ENCODE results near the gene ADAMTS9. TPM values are rescaled to one million over a fixed set of nuclear protein-coding genes. Genes with fewer than 3 reads are reported as not detected.

ADAMTS9 gene
- polyA plus RNA-seq, 1 donor from 2014 or later = 0.32 TPM

DNA sequence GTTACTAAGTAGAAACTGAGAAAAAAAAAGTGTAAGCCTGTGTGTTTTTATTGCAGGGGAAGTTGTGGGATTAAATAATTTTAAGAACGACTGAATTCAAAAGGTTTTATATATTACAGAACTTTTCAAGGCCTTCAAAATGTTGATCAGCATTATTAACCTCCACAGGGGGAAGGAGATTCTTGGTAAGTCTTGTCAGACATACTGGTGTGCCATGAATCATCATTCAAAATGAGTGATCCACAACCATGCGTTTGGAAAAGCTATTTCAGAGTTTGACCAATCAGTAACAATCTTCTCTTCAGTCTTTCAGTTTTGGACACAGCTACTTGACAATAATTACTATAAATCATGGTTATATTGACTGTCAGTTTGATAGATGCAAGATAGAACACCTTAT lies 70.2 kb downstream of the ADAMTS9 start:
- Histone ChIP-seq H3K27me3 (ENCODE audit: insufficient read depth, low read depth, low read length) (no peaks in the 10 kb centered on the region), H3K27ac (ENCODE audit: low read length) (no peak overlapping the region), H3K9me3 (ENCODE audit: low read length) (no peaks in the 10 kb centered on the region), H3K79me2 (replicated peaks; ENCODE audit: insufficient read depth, low read length) (no peaks in the 10 kb centered on the region), H3K9ac (ENCODE audit: low read length) (no peak overlapping the region), H3K36me3 (ENCODE audit: insufficient read depth, low read length) (no peaks in the 10 kb centered on the region), H4K20me1 (ENCODE audit: insufficient read depth) (no peaks in the 10 kb centered on the region), H3K9me2 (ENCODE audit: insufficient read depth, low read length) (no peaks in the 10 kb centered on the region), H3K4me2 (ENCODE audit: low read length) (no peak overlapping the region), H2AFZ (ENCODE audit: low read depth, low read length) (no peak overlapping the region), H3K4me3 (ENCODE audit: low read length) (no peak overlapping the region), H3F3A (ENCODE audit: insufficient read depth, low read length, poor library complexity, severe bottlenecking) (no peaks in the 10 kb centered on the region)
- TF ChIP-seq MXI1 (conservative IDR thresholded peaks at IDR 0.05; ENCODE audit: poor library complexity, severe bottlenecking) = no peak
- TF ChIP-seq POLR2AphosphoS5 (IDR thresholded peaks at IDR 0.05) = no peak
- TF ChIP-seq, protein P1, sequence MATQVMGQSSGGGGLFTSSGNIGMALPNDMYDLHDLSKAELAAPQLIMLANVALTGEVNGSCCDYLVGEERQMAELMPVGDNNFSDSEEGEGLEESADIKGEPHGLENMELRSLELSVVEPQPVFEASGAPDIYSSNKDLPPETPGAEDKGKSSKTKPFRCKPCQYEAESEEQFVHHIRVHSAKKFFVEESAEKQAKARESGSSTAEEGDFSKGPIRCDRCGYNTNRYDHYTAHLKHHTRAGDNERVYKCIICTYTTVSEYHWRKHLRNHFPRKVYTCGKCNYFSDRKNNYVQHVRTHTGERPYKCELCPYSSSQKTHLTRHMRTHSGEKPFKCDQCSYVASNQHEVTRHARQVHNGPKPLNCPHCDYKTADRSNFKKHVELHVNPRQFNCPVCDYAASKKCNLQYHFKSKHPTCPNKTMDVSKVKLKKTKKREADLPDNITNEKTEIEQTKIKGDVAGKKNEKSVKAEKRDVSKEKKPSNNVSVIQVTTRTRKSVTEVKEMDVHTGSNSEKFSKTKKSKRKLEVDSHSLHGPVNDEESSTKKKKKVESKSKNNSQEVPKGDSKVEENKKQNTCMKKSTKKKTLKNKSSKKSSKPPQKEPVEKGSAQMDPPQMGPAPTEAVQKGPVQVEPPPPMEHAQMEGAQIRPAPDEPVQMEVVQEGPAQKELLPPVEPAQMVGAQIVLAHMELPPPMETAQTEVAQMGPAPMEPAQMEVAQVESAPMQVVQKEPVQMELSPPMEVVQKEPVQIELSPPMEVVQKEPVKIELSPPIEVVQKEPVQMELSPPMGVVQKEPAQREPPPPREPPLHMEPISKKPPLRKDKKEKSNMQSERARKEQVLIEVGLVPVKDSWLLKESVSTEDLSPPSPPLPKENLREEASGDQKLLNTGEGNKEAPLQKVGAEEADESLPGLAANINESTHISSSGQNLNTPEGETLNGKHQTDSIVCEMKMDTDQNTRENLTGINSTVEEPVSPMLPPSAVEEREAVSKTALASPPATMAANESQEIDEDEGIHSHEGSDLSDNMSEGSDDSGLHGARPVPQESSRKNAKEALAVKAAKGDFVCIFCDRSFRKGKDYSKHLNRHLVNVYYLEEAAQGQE (IDR thresholded peaks at IDR 0.05; ENCODE audit: borderline replicate concordance) = no peak
- TF ChIP-seq TAF1 (IDR thresholded peaks at IDR 0.05; ENCODE audit: low read depth) = no peak
- TF ChIP-seq RAD21 (conservative IDR thresholded peaks at IDR 0.05) = no peak
- no peak for TF ChIP-seq SMC3 (conservative IDR thresholded peaks at IDR 0.05; ENCODE audit: poor library complexity)
- TF ChIP-seq, protein P2, sequence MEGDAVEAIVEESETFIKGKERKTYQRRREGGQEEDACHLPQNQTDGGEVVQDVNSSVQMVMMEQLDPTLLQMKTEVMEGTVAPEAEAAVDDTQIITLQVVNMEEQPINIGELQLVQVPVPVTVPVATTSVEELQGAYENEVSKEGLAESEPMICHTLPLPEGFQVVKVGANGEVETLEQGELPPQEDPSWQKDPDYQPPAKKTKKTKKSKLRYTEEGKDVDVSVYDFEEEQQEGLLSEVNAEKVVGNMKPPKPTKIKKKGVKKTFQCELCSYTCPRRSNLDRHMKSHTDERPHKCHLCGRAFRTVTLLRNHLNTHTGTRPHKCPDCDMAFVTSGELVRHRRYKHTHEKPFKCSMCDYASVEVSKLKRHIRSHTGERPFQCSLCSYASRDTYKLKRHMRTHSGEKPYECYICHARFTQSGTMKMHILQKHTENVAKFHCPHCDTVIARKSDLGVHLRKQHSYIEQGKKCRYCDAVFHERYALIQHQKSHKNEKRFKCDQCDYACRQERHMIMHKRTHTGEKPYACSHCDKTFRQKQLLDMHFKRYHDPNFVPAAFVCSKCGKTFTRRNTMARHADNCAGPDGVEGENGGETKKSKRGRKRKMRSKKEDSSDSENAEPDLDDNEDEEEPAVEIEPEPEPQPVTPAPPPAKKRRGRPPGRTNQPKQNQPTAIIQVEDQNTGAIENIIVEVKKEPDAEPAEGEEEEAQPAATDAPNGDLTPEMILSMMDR (IDR thresholded peaks at IDR 0.05; ENCODE audit: poor library complexity, severe bottlenecking) = no peak
- TF ChIP-seq EP300 (conservative IDR thresholded peaks at IDR 0.05; ENCODE audit: poor library complexity, severe bottlenecking) = no peak

DNA sequence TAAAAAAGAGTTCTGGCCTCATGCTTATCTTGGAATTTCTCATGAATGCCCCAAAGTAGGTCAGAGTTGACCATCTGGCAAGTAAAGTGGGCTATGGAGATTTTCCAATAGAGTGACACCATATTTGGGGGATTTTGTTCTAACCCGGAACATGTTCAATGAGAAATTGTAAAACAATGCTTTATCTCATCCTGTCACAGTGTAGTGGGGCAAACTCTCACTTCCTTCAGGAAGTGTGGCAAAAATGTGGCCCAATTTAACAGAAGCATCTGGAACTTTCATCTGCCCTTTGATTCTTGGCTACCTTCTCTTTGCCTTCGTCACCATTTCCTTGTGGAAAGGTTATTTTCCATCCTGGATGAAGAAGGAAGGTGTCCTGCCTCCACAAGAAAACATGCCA lies 70.8 kb downstream of the ADAMTS9 start:
- H3K27me3 ChIP-seq (ENCODE audit: insufficient read depth, low read depth, low read length) = no peaks in the 10 kb centered on the region
- H4K20me1 ChIP-seq (ENCODE audit: insufficient read depth) = no peaks in the 10 kb centered on the region
- no peak overlapping the region for H3K4me2 ChIP-seq (ENCODE audit: low read length)
- no peak for TF ChIP-seq EP300 (conservative IDR thresholded peaks at IDR 0.05; ENCODE audit: poor library complexity, severe bottlenecking)
- TF ChIP-seq MXI1 (conservative IDR thresholded peaks at IDR 0.05; ENCODE audit: poor library complexity, severe bottlenecking) = no peak
- TF ChIP-seq, protein P2 (IDR thresholded peaks at IDR 0.05; ENCODE audit: poor library complexity, severe bottlenecking) = no peak
- no peak for TF ChIP-seq SMC3 (conservative IDR thresholded peaks at IDR 0.05; ENCODE audit: poor library complexity)
- TF ChIP-seq POLR2AphosphoS5 (IDR thresholded peaks at IDR 0.05) = no peak
- no peak for TF ChIP-seq EZH2 (IDR thresholded peaks at IDR 0.05; ENCODE audit: borderline replicate concordance, insufficient read depth, low read length, poor library complexity, severe bottlenecking)
- TF ChIP-seq, protein P1 (IDR thresholded peaks at IDR 0.05; ENCODE audit: borderline replicate concordance) = no peak
- TF ChIP-seq RAD21 (conservative IDR thresholded peaks at IDR 0.05) = no peak
- no peak for TF ChIP-seq TAF1 (IDR thresholded peaks at IDR 0.05; ENCODE audit: low read depth)
- H2AFZ ChIP-seq (ENCODE audit: low read depth, low read length) = no peak overlapping the region
- no peak overlapping the region for H3K4me3 ChIP-seq (ENCODE audit: low read length)
- no peaks in the 10 kb centered on the region for H3K9me2 ChIP-seq (ENCODE audit: insufficient read depth, low read length)
- H3K9me3 ChIP-seq (ENCODE audit: low read length) = no peaks in the 10 kb centered on the region
- no peaks in the 10 kb centered on the region for H3K79me2 ChIP-seq (replicated peaks; ENCODE audit: insufficient read depth, low read length)
- H3K9ac ChIP-seq (ENCODE audit: low read length) = no peak overlapping the region
- H3F3A ChIP-seq (ENCODE audit: insufficient read depth, low read length, poor library complexity, severe bottlenecking) = no peaks in the 10 kb centered on the region
- H3K27ac ChIP-seq (ENCODE audit: low read length) = no peak overlapping the region
- H3K36me3 ChIP-seq (ENCODE audit: insufficient read depth, low read length) = no peaks in the 10 kb centered on the region
